HFF-Myc (cell line): ENCODE data around the gene PER2.
"Not testable (repeated sequence)": the region's sequence is repeated elsewhere in the genome, so short reads cannot be mapped to it uniquely, and the experiment has no call there.

Experiments
- DNase-seq: peaks from one replicate; pipeline ENCODE4 v3.0.0-alpha.2; 2011; ENCODE audit warnings: low read depth; ENCODE audit errors: extremely low read depth
- H3K4me3 ChIP-seq: replicated peaks from 2 replicates; pipeline ENCODE4 v1.5.1; 2011; ENCODE audit warnings: low read depth, mild to moderate bottlenecking, control low read depth, low read length
- CTCF ChIP-seq: IDR thresholded peaks from 2 replicates; pipeline ENCODE4 v1.5.1; 2012; ENCODE audit warnings: mild to moderate bottlenecking, low read depth, low read length, control low read depth; ENCODE audit errors: missing control alignments

Gene PER2, protein sequence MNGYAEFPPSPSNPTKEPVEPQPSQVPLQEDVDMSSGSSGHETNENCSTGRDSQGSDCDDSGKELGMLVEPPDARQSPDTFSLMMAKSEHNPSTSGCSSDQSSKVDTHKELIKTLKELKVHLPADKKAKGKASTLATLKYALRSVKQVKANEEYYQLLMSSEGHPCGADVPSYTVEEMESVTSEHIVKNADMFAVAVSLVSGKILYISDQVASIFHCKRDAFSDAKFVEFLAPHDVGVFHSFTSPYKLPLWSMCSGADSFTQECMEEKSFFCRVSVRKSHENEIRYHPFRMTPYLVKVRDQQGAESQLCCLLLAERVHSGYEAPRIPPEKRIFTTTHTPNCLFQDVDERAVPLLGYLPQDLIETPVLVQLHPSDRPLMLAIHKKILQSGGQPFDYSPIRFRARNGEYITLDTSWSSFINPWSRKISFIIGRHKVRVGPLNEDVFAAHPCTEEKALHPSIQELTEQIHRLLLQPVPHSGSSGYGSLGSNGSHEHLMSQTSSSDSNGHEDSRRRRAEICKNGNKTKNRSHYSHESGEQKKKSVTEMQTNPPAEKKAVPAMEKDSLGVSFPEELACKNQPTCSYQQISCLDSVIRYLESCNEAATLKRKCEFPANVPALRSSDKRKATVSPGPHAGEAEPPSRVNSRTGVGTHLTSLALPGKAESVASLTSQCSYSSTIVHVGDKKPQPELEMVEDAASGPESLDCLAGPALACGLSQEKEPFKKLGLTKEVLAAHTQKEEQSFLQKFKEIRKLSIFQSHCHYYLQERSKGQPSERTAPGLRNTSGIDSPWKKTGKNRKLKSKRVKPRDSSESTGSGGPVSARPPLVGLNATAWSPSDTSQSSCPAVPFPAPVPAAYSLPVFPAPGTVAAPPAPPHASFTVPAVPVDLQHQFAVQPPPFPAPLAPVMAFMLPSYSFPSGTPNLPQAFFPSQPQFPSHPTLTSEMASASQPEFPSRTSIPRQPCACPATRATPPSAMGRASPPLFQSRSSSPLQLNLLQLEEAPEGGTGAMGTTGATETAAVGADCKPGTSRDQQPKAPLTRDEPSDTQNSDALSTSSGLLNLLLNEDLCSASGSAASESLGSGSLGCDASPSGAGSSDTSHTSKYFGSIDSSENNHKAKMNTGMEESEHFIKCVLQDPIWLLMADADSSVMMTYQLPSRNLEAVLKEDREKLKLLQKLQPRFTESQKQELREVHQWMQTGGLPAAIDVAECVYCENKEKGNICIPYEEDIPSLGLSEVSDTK (N-terminal part only)

GRCh38 chr2:238287737-238288649 lies at the start of gene PER2:
Gene PER2 (minus strand): TSS chr2:238288610. CDS start chr2:238277936, 10,674 bp downstream.
- H3K4me3 ChIP-seq, result peak within 1 kb of the TSS; percentile 95
- peak; percentile 36 for TF ChIP-seq CTCF
- DNase-seq, result peak; percentile 60

GRCh38 chr2:238337846-238338245 lies 49.4 kb upstream of the PER2 start:
- H3K4me3 ChIP-seq, result no peak overlapping the region
- TF ChIP-seq CTCF, result no peak

GRCh38 chr2:238336793-238337444 lies 48.5 kb upstream of the PER2 start:
- no peak for TF ChIP-seq CTCF
- H3K4me3 ChIP-seq, result no peak overlapping the region
- DNase-seq, result no peak

More at GRCh38 chr2:238337846-238338245, 49.4 kb upstream of the PER2 start:
- DNase-seq, result no peak

DNA sequence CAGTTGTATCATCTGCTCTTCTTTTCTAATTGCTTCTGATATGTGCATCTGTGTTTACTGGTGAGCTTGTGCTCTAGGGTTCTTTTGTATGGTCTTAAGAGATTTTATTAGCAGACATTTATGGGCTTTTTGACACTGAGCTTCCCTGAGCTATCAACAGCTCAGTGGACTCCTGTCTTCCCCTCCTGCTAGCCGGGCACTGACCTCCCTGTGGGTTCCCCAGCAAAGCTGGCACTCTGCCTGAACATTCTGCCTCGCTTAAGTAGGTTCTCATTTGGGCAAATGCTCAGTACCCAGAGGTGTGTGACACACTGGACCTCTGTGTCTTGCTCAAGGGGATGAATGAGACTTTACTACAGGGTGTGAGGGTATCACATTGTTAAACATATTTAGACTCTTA lies 47.7 kb upstream of the PER2 start:
- H3K4me3 ChIP-seq, result no peak overlapping the region
- no peak for DNase-seq
- TF ChIP-seq CTCF, result no peak

- not testable (repeated sequence) for DNase-seq, H3K4me3 ChIP-seq
These were observed 47.2 kb upstream of the PER2 start for GRCh38 chr2:238335591-238335990.

- no peak overlapping the region for H3K4me3 ChIP-seq
- DNase-seq, result no peak
- TF ChIP-seq CTCF, result no peak
These were observed 46.5 kb upstream of the PER2 start for GRCh38 chr2:238334885-238335284.
